Measurements from ENCODE around the gene RARB.

DNA sequence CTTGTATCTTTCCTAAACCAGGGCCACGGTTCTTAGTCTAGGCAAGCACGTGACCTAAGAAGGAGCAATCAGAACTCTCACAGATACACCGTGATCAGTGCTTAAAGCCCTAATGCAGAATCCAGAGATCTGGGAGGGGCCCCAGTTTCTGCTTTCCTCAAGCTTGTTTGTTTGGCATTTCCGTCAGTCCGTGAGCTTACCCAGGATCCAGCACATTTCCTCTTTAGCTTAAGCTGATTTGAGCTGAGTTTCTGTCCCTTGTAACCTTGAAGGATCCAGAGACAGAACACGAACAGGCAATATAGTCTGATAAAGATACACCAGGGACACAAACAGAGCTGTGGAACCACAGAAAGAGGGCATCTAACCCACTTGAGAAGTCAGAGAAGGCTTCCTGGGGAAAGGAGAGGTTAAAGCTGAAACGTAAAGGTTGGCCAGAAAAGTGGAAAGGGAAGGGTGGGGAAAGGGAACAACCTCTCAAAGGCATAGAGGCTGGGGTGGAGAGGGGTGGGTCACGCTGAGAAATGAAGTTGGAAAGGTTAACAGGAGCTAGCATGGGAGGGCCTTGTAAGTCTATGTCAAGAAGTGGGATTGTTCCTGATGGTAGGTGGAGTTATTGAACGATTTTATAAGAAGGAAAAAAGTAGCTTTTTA, 42.1 kb upstream of the RARB start:
- TF ChIP-seq, protein P1, sequence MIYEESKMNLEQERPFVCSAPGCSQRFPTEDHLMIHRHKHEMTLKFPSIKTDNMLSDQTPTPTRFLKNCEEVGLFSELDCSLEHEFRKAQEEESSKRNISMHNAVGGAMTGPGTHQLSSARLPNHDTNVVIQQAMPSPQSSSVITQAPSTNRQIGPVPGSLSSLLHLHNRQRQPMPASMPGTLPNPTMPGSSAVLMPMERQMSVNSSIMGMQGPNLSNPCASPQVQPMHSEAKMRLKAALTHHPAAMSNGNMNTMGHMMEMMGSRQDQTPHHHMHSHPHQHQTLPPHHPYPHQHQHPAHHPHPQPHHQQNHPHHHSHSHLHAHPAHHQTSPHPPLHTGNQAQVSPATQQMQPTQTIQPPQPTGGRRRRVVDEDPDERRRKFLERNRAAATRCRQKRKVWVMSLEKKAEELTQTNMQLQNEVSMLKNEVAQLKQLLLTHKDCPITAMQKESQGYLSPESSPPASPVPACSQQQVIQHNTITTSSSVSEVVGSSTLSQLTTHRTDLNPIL (CRISPR knock-in tag; IDR thresholded peaks at IDR 0.05; ENCODE audit: low read depth): no peak
- TF ChIP-seq PPARA (CRISPR knock-in tag; IDR thresholded peaks at IDR 0.05; ENCODE audit: borderline replicate concordance) (no peak), SNAI2 (CRISPR knock-in tag; IDR thresholded peaks at IDR 0.05) (no peak), ISL1 (CRISPR knock-in tag; IDR thresholded peaks at IDR 0.05) (no peak), TCF4 (CRISPR knock-in tag; IDR thresholded peaks at IDR 0.05; ENCODE audit: borderline replicate concordance) (no peak)
- TF ChIP-seq, protein P2, sequence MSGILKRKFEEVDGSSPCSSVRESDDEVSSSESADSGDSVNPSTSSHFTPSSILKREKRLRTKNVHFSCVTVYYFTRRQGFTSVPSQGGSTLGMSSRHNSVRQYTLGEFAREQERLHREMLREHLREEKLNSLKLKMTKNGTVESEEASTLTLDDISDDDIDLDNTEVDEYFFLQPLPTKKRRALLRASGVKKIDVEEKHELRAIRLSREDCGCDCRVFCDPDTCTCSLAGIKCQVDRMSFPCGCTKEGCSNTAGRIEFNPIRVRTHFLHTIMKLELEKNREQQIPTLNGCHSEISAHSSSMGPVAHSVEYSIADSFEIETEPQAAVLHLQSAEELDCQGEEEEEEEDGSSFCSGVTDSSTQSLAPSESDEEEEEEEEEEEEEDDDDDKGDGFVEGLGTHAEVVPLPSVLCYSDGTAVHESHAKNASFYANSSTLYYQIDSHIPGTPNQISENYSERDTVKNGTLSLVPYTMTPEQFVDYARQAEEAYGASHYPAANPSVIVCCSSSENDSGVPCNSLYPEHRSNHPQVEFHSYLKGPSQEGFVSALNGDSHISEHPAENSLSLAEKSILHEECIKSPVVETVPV (CRISPR knock-in tag; IDR thresholded peaks at IDR 0.05): no peak

Data from SK-N-SH treated with all-trans-retinoic acid at 6 μM for 48 hours (cell line).